Astrocyte of the cerebellum (primary cell): ENCODE results near the gene GALNT1.

Experiments used
- DNase-seq: peaks from one replicate; pipeline ENCODE4 v3.0.0-alpha.2; 2011; ENCODE audit warnings: low read depth
- H3K4me3 ChIP-seq: 2 replicates; pipeline ENCODE4 v1.5.1; 2011; ENCODE audit warnings: mild to moderate bottlenecking, low read depth, low read length, moderate library complexity
- CTCF ChIP-seq: IDR thresholded peaks from 2 replicates; pipeline ENCODE4 v1.5.1; 2012; ENCODE audit warnings: low read length, low read depth, moderate library complexity, mild to moderate bottlenecking; ENCODE audit errors: missing control alignments
- in situ Hi-C: cut with HindIII; loops from 2 replicates; pipeline ENCODE4 v1.10.0; 2017; ENCODE audit warnings: low sequenced_read_pairs

The GALNT1 gene

GRCh38 chr18:35577045-35577848, 4.3 kb upstream of the GALNT1 start:
- H3K4me3 ChIP-seq = no peak overlapping the region
- TF ChIP-seq CTCF = no peak
- DNase-seq = peak; percentile 15
- in situ Hi-C loops = no loop called here

GRCh38 chr18:35578481-35578880, 3.1 kb upstream of the GALNT1 start:
- DNase-seq = no peak
- TF ChIP-seq CTCF = no peak
- H3K4me3 ChIP-seq = no peak overlapping the region
- in situ Hi-C loops = no loop called here

- no peak for TF ChIP-seq CTCF
- in situ Hi-C loops = no loop called here
- no peak overlapping the region for H3K4me3 ChIP-seq
- no peak for DNase-seq
Observed at GRCh38 chr18:35578936-35579335, 2.6 kb upstream of the GALNT1 start.

GRCh38 chr18:35580701-35581539, 620 bp upstream of the GALNT1 start:
- peak overlapping the region; percentile 67 for H3K4me3 ChIP-seq
- TF ChIP-seq CTCF = no peak
- in situ Hi-C loops = no loop called here
- no peak for DNase-seq

GRCh38 chr18:35581898-35582641, 530 bp downstream of the GALNT1 start:
- peak overlapping the region; percentile 74 for H3K4me3 ChIP-seq
- TF ChIP-seq CTCF = no peak
- in situ Hi-C loops = no loop called here
- no peak for DNase-seq

- no peak for TF ChIP-seq CTCF
- peak; percentile 18 for DNase-seq
- peak overlapping the region; percentile 74 for H3K4me3 ChIP-seq
- in situ Hi-C loops = no loop called here
Observed at GRCh38 chr18:35582899-35583558, 1.5 kb downstream of the GALNT1 start.
